Kidney epithelial cell (primary cell): ENCODE data around the gene FANCF. TPM values are rescaled to one million over a fixed set of nuclear protein-coding genes. Genes with fewer than 3 reads are reported as not detected.

Experiments
- DNase-seq: peaks from one replicate; pipeline ENCODE4 v3.0.0-alpha.2; 2010; ENCODE audit warnings: low read depth
- H3K27me3 ChIP-seq: 2 replicates; pipeline ENCODE4 v1.6.0; 2011; ENCODE audit warnings: low read length; ENCODE audit not compliant: control insufficient read depth, insufficient read depth
- H3K36me3 ChIP-seq: 2 replicates; pipeline ENCODE4 v1.5.1; 2011; ENCODE audit warnings: low read length; ENCODE audit not compliant: control insufficient read depth, insufficient read depth
- H3K4me3 ChIP-seq: 2 replicates; pipeline ENCODE4 v1.5.1; 2011; ENCODE audit warnings: low read depth, mild to moderate bottlenecking, control low read depth, low read length
- CTCF ChIP-seq: IDR thresholded peaks from 2 replicates; pipeline ENCODE4 v1.5.1; 2011; ENCODE audit warnings: mild to moderate bottlenecking, moderate library complexity, low read length, control low read depth, inconsistent platforms; ENCODE audit not compliant: insufficient read depth, poor library complexity, severe bottlenecking
- total RNA-seq: library from RNA; depleted of rRNA; stranded (reverse); fragments of >200 nt; gene quantifications from 2 replicates; pipeline ENCODE4 v1.2.3, GENCODE V29; 2015

FANCF gene
- total RNA-seq, 1 donor from 2014 or later = 19.2 TPM

- H3K27me3 ChIP-seq = peaks cover 2% of the 10 kb centered on the region
- no peak overlapping the region for H3K4me3 ChIP-seq
- H3K36me3 ChIP-seq = no peaks in the 10 kb centered on the region
- no peak for TF ChIP-seq CTCF
- DNase-seq = no peak
Observed at GRCh38 chr11:22668005-22668796, 42.6 kb upstream of the FANCF start.

- DNase-seq = no peak
- no peak for TF ChIP-seq CTCF
- peak overlapping the region; percentile 41 for H3K4me3 ChIP-seq
- peaks cover 2% of the 10 kb centered on the region for H3K27me3 ChIP-seq
- no peaks in the 10 kb centered on the region for H3K36me3 ChIP-seq
Observed at GRCh38 chr11:22666688-22667439, 41.2 kb upstream of the FANCF start.

GRCh38 chr11:22666325-22666687 lies 40.7 kb upstream of the FANCF start, which contains the start of gene GAS2:
Gene GAS2 (plus strand): TSS chr11:22666611. CDS start chr11:22674870, 8,259 bp downstream.
- Histone ChIP-seq H3K27me3 (peaks cover 2% of the 10 kb centered on the region), H3K36me3 (no peaks in the 10 kb centered on the region), H3K4me3 (peak within 1 kb of the TSS; percentile 41)
- no peak for DNase-seq
- no peak for TF ChIP-seq CTCF

GRCh38 chr11:22659783-22660182 lies 34.2 kb upstream of the FANCF start:
- H3K27me3 ChIP-seq = no peaks in the 10 kb centered on the region
- TF ChIP-seq CTCF = no peak
- DNase-seq = no peak
- H3K4me3 ChIP-seq = no peak overlapping the region
- H3K36me3 ChIP-seq = no peaks in the 10 kb centered on the region

GRCh38 chr11:22657101-22657694 lies 31.6 kb upstream of the FANCF start:
- no peak for DNase-seq
- no peak overlapping the region for H3K4me3 ChIP-seq
- H3K36me3 ChIP-seq = no peaks in the 10 kb centered on the region
- no peaks in the 10 kb centered on the region for H3K27me3 ChIP-seq
- TF ChIP-seq CTCF = no peak
